Effector memory CD4-positive, alpha-beta T cell (primary cell): ENCODE measurements around the gene SUGCT.

Experiments used
- DNase-seq, 3 donors: peaks; one replicate each; pipeline ENCODE4 v3.0.0-alpha.2; 2020
- H3K27ac ChIP-seq: 2 replicates; pipeline ENCODE4 v1.7.0; 2013; ENCODE audit warnings: mild to moderate bottlenecking, low read length, moderate library complexity; ENCODE audit not compliant: insufficient read depth, poor library complexity, severe bottlenecking
- H3K27me3 ChIP-seq: replicated peaks from 2 replicates; pipeline ENCODE4 v1.7.0; 2013; ENCODE audit warnings: mild to moderate bottlenecking, low read length; ENCODE audit not compliant: insufficient read depth, control insufficient read depth, poor library complexity, severe bottlenecking
- H3K36me3 ChIP-seq: 2 replicates; pipeline ENCODE4 v1.7.0; 2013; ENCODE audit warnings: mild to moderate bottlenecking, low read length, moderate library complexity; ENCODE audit not compliant: control insufficient read depth, insufficient read depth
- H3K4me1 ChIP-seq: 2 replicates; pipeline ENCODE4 v1.7.0; 2013; ENCODE audit warnings: low read length, mild to moderate bottlenecking; ENCODE audit not compliant: control insufficient read depth, insufficient read depth, poor library complexity, severe bottlenecking
- H3K4me3 ChIP-seq: 2 replicates; pipeline ENCODE4 v1.7.0; 2013; ENCODE audit warnings: low read length, low read depth, mild to moderate bottlenecking; ENCODE audit not compliant: insufficient read depth, poor library complexity, severe bottlenecking
- H3K9me3 ChIP-seq: 2 replicates; pipeline ENCODE4 v1.7.0; 2013; ENCODE audit warnings: mild to moderate bottlenecking, low read length, moderate library complexity; ENCODE audit not compliant: control insufficient read depth
- total RNA-seq, 3 donors: gene quantifications; one replicate each; lab custom pipeline; 2026; lab: John Stamatoyannopoulos, UW

Gene SUGCT
- 0.35 to 1.0 (median 0.97) reads per million in 3 donors for total RNA-seq

DNA sequence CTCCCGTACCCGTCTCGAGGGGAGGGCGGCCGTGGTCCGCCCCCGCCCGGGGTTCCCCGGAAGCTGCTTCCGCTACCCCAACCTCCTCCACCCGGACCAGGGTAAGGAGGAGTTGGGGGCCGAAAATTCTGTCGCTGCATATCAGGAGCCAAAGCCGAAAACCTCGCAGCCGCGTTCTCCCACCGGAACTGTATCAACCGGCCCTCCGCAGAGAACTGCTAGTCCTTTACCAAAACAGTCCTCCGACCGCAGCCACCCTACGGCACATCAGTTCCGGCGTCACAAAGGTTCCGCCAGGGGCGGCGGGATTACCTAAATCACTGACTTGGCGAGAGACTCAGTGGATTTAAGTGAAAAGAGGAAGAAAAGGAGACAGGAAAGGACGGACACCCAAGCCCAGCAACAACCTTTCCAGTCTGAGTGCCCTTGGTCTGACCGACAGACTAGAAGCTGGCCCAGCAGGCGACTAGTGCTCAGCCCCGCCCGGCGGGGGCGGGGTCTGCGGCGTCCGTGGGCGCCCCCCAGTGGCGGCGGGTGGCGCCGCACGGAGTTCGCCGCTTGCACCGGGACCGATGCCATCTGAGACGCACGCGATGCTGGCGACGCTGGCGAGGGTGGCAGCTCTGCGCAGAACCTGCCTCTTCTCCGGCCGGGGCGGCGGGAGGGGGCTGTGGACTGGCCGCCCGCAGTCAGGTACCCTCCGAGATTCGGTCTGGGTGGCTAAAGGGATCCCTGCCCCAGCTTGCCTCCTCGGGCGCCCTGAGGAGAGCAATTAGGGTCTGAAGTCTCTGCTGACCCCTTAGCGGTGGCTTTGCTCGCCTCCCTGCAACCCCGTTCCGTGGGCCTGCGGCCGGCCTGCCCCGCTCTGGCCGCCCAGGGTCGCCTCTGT is at the start of gene SUGCT, which contains the start of gene MPLKIP:
Gene SUGCT (plus strand): TSS at position 578 of the 889 bp plus-strand sequence.
Gene MPLKIP (minus strand): TSS at position 195 of the 889 bp plus-strand sequence. CDS start 55 bp downstream, at position 140.
- peak within 1 kb of the TSS; percentile 88 for H3K27ac ChIP-seq
- DNase-seq, result peak; percentile 74 to 79 (median 78)
- peaks cover 13% of the 10 kb centered on the region for H3K4me1 ChIP-seq
- H3K9me3 ChIP-seq, result no peaks in the 10 kb centered on the region
- H3K4me3 ChIP-seq, result peak within 1 kb of the TSS; percentile 81
- no peaks in the 10 kb centered on the region for H3K27me3 ChIP-seq
- peaks cover 3% of the 10 kb centered on the region for H3K36me3 ChIP-seq

DNA sequence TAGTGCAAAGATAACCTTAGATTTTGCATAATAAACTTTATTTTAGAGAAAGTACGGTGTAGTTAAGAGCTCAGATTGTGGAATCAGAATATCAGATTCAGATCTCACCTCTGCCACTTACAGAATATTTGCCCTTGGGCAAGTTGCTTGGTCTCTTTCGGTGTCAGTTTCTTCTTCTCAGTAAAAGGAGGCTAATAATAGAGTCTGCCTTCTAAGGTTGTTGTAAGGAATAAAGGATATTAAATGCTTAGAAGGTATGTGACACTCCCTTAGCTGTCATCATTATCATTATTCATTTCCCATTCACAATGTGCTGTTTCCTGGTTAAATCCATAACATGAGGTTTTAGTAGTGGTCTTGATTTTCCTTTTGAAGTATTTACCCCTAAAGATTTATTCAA is 42.6 kb upstream of the SUGCT start:
- no peak for DNase-seq
- H3K27ac ChIP-seq, result no peak overlapping the region
- no peaks in the 10 kb centered on the region for H3K9me3 ChIP-seq
- H3K4me3 ChIP-seq, result no peak overlapping the region
- H3K4me1 ChIP-seq, result no peaks in the 10 kb centered on the region
- no peaks in the 10 kb centered on the region for H3K27me3 ChIP-seq
- H3K36me3 ChIP-seq, result peaks cover 59% of the 10 kb centered on the region

DNA sequence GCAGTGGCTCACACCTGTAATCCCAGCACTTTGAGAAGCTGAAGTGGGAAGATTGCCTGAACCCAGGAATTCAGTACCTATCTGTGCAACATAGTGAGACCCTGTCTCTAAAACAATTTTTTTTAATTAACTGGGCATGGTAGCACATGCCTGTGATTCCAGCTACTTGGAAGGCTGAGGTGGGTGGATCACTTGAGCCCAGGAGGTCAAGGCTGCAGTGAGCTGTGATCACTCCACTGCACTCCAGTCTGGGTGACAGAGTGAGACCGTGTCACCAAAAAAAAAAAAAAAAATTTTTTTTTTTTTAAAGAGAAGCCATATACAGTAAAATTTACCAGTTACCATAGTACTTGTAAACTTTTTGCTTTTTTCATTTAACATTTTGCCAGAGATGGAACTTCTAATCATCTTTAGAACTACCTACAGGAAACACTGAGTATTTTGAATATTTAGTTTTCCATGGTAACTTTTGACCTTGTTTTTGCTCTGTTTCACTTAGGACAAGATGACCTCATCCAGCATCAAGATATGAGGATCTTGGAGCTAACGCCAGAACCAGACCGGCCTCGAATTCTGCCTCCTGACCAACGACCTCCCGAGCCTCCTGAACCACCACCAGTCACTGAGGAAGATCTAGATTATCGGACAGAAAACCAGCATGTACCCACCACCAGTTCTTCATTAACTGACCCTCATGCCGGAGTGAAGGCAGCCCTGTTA is 41.0 kb upstream of the SUGCT start:
- H3K4me1 ChIP-seq, result no peaks in the 10 kb centered on the region
- peaks cover 46% of the 10 kb centered on the region for H3K36me3 ChIP-seq
- H3K27ac ChIP-seq, result no peak overlapping the region
- no peaks in the 10 kb centered on the region for H3K27me3 ChIP-seq
- no peak overlapping the region for H3K4me3 ChIP-seq
- H3K9me3 ChIP-seq, result no peaks in the 10 kb centered on the region
- no peak for DNase-seq

DNA sequence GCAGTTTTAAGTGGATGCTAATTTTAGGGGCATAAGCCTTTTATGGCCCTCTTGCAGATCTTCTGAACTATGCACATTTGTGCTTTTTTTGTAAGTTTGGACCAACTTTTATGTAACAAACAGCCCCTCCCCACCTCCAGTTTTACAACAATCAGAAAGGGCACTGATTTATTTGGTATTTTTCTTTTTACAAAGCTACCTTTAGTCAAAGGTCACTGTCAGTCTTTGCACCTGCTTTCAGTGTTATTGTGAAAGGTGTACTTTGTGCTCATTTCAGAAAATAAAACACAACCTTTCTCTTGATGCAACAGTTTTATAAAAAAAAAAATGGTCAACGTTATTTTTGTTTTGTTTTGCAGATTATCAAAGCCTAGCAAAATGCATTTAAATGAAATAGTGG is 39.6 kb upstream of the SUGCT start:
- Histone ChIP-seq H3K4me1 (no peaks in the 10 kb centered on the region), H3K9me3 (no peaks in the 10 kb centered on the region), H3K27ac (no peak overlapping the region), H3K27me3 (no peaks in the 10 kb centered on the region), H3K36me3 (peaks cover 33% of the 10 kb centered on the region), H3K4me3 (no peak overlapping the region)
- DNase-seq, result no peak

DNA sequence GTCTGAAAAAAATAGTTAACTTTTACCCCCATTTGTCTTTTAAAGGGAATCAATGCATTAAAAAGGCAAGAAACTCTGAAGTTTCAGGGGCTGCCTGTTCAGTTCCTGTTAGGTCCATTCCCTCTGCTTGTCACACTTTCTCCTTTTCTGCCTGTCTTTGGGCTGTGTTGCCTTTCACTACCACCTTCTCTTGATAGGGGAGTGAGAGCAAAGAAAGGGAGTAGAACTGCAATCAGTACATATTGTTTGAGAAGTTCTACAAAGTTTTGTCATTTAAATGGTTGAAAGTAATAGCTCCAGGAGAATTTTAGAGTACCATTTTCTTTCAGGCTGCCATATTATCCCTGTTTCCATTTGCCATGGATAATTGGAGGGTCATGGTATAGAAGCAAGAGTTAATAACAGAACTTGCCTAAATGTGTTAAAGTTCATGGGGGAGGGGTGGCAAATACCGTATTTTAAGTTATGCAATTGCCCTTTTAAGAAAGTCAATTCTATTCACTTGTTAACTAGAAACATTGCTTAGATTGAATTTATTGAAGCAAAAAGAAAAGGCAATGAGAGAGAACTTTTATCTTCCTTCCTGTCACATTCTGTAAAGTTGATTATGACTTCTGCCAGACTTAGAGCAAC is 39.0 kb upstream of the SUGCT start:
- DNase-seq, result no peak
- H3K27me3 ChIP-seq, result no peaks in the 10 kb centered on the region
- H3K4me3 ChIP-seq, result no peak overlapping the region
- no peak overlapping the region for H3K27ac ChIP-seq
- no peaks in the 10 kb centered on the region for H3K9me3 ChIP-seq
- peaks cover 33% of the 10 kb centered on the region for H3K36me3 ChIP-seq
- no peaks in the 10 kb centered on the region for H3K4me1 ChIP-seq

DNA sequence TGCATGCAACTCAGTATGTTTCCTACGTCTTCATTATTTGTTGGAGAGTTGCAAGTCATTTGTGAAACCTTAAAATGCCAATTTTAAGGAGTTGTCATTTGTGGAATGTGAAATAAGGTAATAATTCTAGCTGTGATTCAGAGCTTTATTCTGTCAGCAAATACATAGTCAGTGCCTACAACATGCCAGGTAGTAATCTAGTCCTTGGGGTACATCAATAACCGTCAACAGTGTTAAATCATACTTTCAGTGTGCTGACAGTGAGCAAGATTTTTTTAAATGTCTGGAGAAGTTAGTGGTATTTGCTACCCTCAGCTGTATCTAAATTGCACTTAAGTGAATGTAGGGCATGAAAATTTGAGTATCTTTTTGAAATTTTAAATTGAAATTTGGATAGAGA is 37.1 kb upstream of the SUGCT start:
- H3K27ac ChIP-seq, result no peak overlapping the region

DNA sequence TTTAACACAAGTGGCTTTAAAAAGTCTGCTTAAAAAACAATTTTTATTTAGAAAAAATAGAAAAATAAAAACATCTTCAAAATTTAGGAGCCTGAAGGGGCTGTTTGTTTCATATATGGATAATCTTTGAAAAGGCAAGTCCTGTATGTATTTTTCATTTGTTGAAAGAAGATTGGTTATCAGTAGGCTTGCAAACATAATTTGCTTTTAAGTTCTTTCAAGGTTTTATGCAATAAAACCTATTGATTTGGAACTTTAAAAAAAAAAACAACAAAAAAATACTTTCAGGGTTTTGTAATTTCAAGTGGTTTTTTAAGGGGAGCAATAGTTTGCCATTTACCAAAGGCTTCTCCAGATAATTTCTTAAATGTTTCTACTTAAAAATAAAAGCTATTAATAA is 36.0 kb upstream of the SUGCT start:
- no peak overlapping the region for H3K4me3 ChIP-seq
- no peak for DNase-seq
- peaks cover 11% of the 10 kb centered on the region for H3K36me3 ChIP-seq
- H3K27me3 ChIP-seq, result no peaks in the 10 kb centered on the region
- no peaks in the 10 kb centered on the region for H3K4me1 ChIP-seq
- no peaks in the 10 kb centered on the region for H3K9me3 ChIP-seq
- H3K27ac ChIP-seq, result no peak overlapping the region

More for the DNA sequence above, 37.1 kb upstream of the SUGCT start:
- DNase-seq, result no peak
- H3K27me3 ChIP-seq, result no peaks in the 10 kb centered on the region
- H3K4me3 ChIP-seq, result no peak overlapping the region
- no peaks in the 10 kb centered on the region for H3K4me1 ChIP-seq
- H3K9me3 ChIP-seq, result no peaks in the 10 kb centered on the region
- peaks cover 20% of the 10 kb centered on the region for H3K36me3 ChIP-seq

DNA sequence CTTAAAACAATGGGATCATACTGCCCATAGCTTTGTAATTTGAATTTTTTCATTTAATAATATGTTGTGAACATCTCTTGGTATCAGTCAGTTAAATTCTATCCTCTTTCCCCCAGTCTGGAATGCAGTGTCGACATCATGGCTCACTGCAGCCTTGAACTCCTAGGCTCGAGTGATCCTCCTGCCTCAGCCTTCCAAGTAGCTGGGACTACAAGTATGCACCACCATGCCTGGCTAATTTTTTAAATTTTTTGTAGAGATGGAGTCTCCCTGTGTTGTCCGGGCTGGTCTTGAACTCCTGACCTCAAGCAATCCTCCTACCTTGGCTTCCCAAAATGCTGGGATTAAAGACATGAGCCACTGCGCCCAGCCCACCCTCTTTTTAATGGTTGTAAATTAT is 35.0 kb upstream of the SUGCT start:
- H3K4me3 ChIP-seq, result no peak overlapping the region
- H3K36me3 ChIP-seq, result peaks cover under 1% of the 10 kb centered on the region
- H3K27me3 ChIP-seq, result no peaks in the 10 kb centered on the region
- no peak for DNase-seq
- H3K27ac ChIP-seq, result no peak overlapping the region
- H3K9me3 ChIP-seq, result no peaks in the 10 kb centered on the region
- H3K4me1 ChIP-seq, result no peaks in the 10 kb centered on the region

DNA sequence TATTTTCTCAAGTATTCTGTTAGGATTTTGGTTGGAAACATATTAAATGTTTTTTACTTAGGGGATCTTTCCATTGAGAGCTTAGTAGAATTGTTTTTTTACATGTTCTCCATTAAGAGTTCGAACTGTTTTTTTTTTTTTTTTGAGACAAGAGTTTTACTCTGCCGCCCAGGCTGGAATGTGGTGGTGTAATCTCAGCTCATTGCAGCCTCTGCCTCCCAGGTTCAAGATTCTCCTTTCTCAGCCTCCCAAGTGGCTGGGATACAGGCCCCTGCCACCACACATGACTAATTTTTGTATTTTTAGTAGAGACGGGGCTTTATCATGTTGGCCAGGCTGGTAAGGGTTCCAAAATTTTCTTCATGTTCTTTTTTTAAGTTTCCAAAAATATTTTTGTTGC is 33.6 kb upstream of the SUGCT start:
- DNase-seq, result no peak
- Histone ChIP-seq H3K9me3 (no peaks in the 10 kb centered on the region), H3K27me3 (no peaks in the 10 kb centered on the region), H3K27ac (no peak overlapping the region), H3K4me1 (no peaks in the 10 kb centered on the region), H3K36me3 (no peaks in the 10 kb centered on the region), H3K4me3 (no peak overlapping the region)
